Measurements from ENCODE around the gene GJC3. TPM values are rescaled to one million over a fixed set of nuclear protein-coding genes. Genes with fewer than 3 reads are reported as not detected.

Gene GJC3
- total RNA-seq, 1 experiment from 2014 or later = not detected

GRCh38 chr7:99910976-99911375 lies 18.4 kb downstream of the GJC3 start:
- ATAC-seq = no peak
- in situ Hi-C loops (cut with HindIII; ENCODE audit: low pct_unique_long_range_greater_than_20kb, low sequenced_read_pairs) = no loop called here

GRCh38 chr7:99901581-99901980 lies 27.8 kb downstream of the GJC3 start:
- ChIA-PET CTCF (no interaction called here), POLR2A (no interaction called here)
- in situ Hi-C loops (cut with HindIII; ENCODE audit: low pct_unique_long_range_greater_than_20kb, low sequenced_read_pairs) = no loop called here
- DNase-seq (ENCODE audit: low read depth, low spot score) (no peak), ATAC-seq (no peak)
- peaks cover 22% of the 10 kb centered on the region for H3K36me3 ChIP-seq (ENCODE audit: control insufficient read depth, insufficient read depth, low read length)
- H3K9me3 ChIP-seq (ENCODE audit: control insufficient read depth, insufficient read depth, low read depth, low read length) = no peaks in the 10 kb centered on the region
- no peaks in the 10 kb centered on the region for H3K27me3 ChIP-seq (ENCODE audit: control insufficient read depth, insufficient read depth, low read length)
- no peak for TF ChIP-seq POLR2AphosphoS5 (IDR thresholded peaks at IDR 0.05; ENCODE audit: low read depth, low read length)
- no peak for TF ChIP-seq REST (IDR thresholded peaks at IDR 0.05; ENCODE audit: insufficient read depth in 1 of 2, low read depth in 2 of 2, low read length in 1 of 2)
- no peak for TF ChIP-seq TCF7L2 (IDR thresholded peaks at IDR 0.05; ENCODE audit: low read depth, low read length)
- TF ChIP-seq CTCF (IDR thresholded peaks at IDR 0.05) = no peak
- TF ChIP-seq SIN3A (IDR thresholded peaks at IDR 0.05; ENCODE audit: borderline replicate concordance, insufficient read depth, low read depth, low read length) = no peak
- H3K4me3 ChIP-seq (ENCODE audit: low read depth in 2 of 2, low read length in 2 of 2) = no peak overlapping the region
- BruUV-seq (replicated peaks) = no TSS peak
- no peaks in the 10 kb centered on the region for H3K4me1 ChIP-seq (ENCODE audit: control insufficient read depth, insufficient read depth, low read length)
- no peak overlapping the region for H3K27ac ChIP-seq (ENCODE audit: low read length)
- intact Hi-C loops (cut with micrococcal nuclease; ENCODE audit: unreplicated experiment) = no loop called here

More at GRCh38 chr7:99910976-99911375, 18.4 kb downstream of the GJC3 start:
- Histone ChIP-seq H3K9me3 (ENCODE audit: control insufficient read depth, insufficient read depth, low read depth, low read length) (no peaks in the 10 kb centered on the region), H3K36me3 (ENCODE audit: control insufficient read depth, insufficient read depth, low read length) (peaks cover 25% of the 10 kb centered on the region; the same call in 1 of the 2 replicates), H3K4me3 (ENCODE audit: low read depth in 2 of 2, low read length in 2 of 2) (no peak overlapping the region), H3K4me1 (ENCODE audit: control insufficient read depth, insufficient read depth, low read length) (no peaks in the 10 kb centered on the region), H3K27ac (ENCODE audit: low read length) (no peak overlapping the region), H3K27me3 (ENCODE audit: control insufficient read depth, insufficient read depth, low read length) (no peaks in the 10 kb centered on the region)
- no TSS peak for BruUV-seq (replicated peaks)
- POLR2A ChIA-PET = no interaction called here
- TF ChIP-seq TCF7L2 (IDR thresholded peaks at IDR 0.05; ENCODE audit: low read depth, low read length) = no peak
- no peak for TF ChIP-seq REST (IDR thresholded peaks at IDR 0.05; ENCODE audit: insufficient read depth in 1 of 2, low read depth in 2 of 2, low read length in 1 of 2)
- no peak for TF ChIP-seq SIN3A (IDR thresholded peaks at IDR 0.05; ENCODE audit: borderline replicate concordance, insufficient read depth, low read depth, low read length)
- TF ChIP-seq POLR2AphosphoS5 (IDR thresholded peaks at IDR 0.05; ENCODE audit: low read depth, low read length) = no peak
- TF ChIP-seq CTCF (IDR thresholded peaks at IDR 0.05) = no peak
- intact Hi-C loops (cut with micrococcal nuclease; ENCODE audit: unreplicated experiment) = loop anchor here (5.0 to 10.0 kb wide), 2 partner anchors 81 to 144 kb away; no protein-coding TSS in a partner anchor
- CTCF ChIA-PET = no interaction called here
- DNase-seq (ENCODE audit: low read depth, low spot score) = no peak
